ENCODE measurements around the gene GFAP.

Gene GFAP

GRCh38 chr17:44931376-44931775 is 16.1 kb upstream of the GFAP start:
- DNase-seq (ENCODE audit: low read depth): no peak

GRCh38 chr17:44930667-44931066 is 15.4 kb upstream of the GFAP start:
- DNase-seq (ENCODE audit: low read depth): no peak

GRCh38 chr17:44928950-44929720 is 13.8 kb upstream of the GFAP start:
- no peak for DNase-seq (ENCODE audit: low read depth)

GRCh38 chr17:44928136-44928535 is 12.8 kb upstream of the GFAP start:
- no peak for DNase-seq (ENCODE audit: low read depth)

- no peak for DNase-seq (ENCODE audit: low read depth)
Measured at GRCh38 chr17:44927696-44928095, 12.4 kb upstream of the GFAP start.

- DNase-seq (ENCODE audit: low read depth): no peak
Measured at GRCh38 chr17:44926821-44927525, 11.7 kb upstream of the GFAP start.

- DNase-seq (ENCODE audit: low read depth): no peak
Measured at GRCh38 chr17:44925731-44926697, 10.7 kb upstream of the GFAP start.

GRCh38 chr17:44924107-44924544 is 8.8 kb upstream of the GFAP start:
- no peak for DNase-seq (ENCODE audit: low read depth)

GRCh38 chr17:44922746-44923470 is 7.6 kb upstream of the GFAP start:
- no peak for DNase-seq (ENCODE audit: low read depth)

- DNase-seq (ENCODE audit: low read depth): no peak
Measured at GRCh38 chr17:44922136-44922535, 6.8 kb upstream of the GFAP start.

- DNase-seq (ENCODE audit: low read depth): no peak
Measured at GRCh38 chr17:44921122-44921882, 6.0 kb upstream of the GFAP start.

- DNase-seq (ENCODE audit: low read depth): no peak
Measured at GRCh38 chr17:44920565-44920940, 5.3 kb upstream of the GFAP start.

GRCh38 chr17:44919885-44920564 is 4.7 kb upstream of the GFAP start:
- DNase-seq (ENCODE audit: low read depth): peak; percentile 21

GRCh38 chr17:44919411-44919810 is 4.1 kb upstream of the GFAP start:
- DNase-seq (ENCODE audit: low read depth): no peak

- no peak for DNase-seq (ENCODE audit: low read depth)
Measured at GRCh38 chr17:44918006-44918405, 2.7 kb upstream of the GFAP start.

GRCh38 chr17:44917456-44917855 is 2.2 kb upstream of the GFAP start:
- DNase-seq (ENCODE audit: low read depth): no peak

- DNase-seq (ENCODE audit: low read depth): no peak
Measured at GRCh38 chr17:44916781-44917241, 1.5 kb upstream of the GFAP start.

- no peak for DNase-seq (ENCODE audit: low read depth)
Measured at GRCh38 chr17:44915862-44916780, 821 bp upstream of the GFAP start.

GRCh38 chr17:44914698-44915271 is 515 bp downstream of the GFAP start:
- DNase-seq (ENCODE audit: low read depth): no peak
